D341Med (cell line): Measurements from ENCODE around the gene AP2B1.
"Not testable (repeated sequence)": the region's sequence is repeated elsewhere in the genome, so short reads cannot be mapped to it uniquely, and the experiment has no call there.

Experiments
- DNase-seq: peaks from one replicate; pipeline ENCODE4 v3.0.0; 2012; ENCODE audit warnings: low spot score

Gene AP2B1

DNA sequence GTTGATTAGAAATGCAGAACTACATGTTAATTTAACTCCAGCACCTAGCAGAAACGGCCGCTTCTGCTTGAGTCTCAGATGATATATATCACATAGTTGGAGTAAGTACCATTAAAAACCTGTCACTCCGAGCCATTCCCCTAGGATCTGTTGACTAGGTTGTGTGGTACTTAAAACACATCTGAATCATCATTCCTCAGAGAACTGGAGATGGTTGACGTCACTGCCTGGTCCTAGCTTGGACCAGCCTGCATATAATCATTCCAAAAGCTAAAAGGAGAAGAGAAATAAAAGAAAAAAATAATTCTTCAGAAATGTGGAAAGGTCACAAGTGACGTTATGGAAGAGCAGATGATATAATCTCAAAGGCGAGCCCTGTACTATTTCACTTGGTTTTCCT, 113.0 kb downstream of the AP2B1 start:
- DNase-seq = no peak

DNA sequence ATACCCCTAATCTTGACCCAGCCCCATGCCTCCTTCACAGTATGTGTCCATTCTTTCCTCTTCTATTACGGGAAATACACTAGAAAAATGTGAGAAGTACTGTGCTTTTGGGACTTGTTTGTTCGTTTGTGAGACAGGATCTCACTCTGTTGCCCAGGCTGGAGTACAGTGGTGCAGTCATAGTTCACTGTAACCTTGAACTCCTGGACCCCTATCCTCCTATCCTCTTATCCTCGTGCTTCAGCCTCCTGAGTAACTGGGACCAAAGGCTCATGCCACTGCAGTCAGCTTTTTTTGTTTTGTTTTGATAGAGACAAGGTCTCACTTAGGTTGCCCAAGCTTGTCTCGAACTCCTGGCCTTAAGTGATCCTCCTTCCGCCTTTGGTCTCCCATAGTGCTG, 114.4 kb downstream of the AP2B1 start:
- DNase-seq = no peak

DNA sequence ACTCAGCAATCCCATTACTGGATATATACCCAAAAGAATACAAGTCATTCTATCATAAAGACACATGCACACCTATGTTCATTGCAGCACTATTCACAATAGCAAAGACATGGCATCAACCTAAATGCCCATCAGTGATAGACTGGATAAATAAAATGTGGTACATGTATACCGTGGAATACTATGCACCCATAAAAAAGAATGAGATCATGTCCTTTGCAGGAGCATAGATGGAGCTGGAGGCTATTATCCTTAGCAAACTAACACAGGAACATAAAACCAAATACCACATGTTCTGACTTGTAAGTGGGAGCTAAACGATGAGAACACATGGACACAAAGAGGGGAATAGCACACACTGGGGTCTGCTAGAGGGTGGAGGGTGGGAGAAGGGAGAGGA, 116.2 kb downstream of the AP2B1 start:
- not testable (repeated sequence) for DNase-seq

DNA sequence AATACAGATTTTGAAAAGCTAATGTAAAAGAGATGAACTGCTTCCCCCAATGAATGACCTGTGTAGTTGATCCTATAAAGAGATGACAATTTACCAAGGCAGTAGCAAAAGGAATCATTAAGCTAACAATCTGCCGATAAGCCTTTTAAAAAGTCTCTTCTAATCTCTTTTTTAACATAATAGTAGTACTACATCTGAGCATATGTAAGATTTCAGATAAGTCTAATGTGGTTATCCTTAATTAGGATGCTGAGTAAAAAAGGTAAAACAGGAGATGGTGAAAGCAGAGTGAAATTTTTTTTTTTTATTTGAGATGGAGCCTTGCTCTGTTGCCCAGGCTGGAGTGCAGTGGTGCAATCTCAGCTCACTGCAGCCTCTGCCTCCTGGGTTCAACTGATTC, 118.1 kb downstream of the AP2B1 start:
- no peak for DNase-seq

DNA sequence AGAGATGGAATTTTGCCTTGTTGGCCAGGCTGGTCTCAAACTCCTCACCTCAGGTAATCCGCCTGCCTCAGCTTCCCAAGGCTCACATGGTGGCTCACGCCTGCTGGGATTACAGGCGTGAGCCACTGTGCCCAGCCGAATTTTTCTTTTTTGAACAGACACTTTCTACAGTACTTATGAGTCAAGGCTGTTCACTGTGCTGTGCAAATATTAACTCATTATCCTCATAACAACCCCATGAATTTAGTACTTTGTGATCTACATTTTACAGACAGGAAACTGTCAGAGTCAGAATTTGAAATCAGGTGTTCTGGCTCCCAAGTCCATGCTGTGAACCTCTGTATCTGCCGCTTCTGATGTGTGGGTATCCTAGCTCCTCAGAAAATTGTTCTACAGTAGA, 118.6 kb downstream of the AP2B1 start:
- no peak for DNase-seq

DNA sequence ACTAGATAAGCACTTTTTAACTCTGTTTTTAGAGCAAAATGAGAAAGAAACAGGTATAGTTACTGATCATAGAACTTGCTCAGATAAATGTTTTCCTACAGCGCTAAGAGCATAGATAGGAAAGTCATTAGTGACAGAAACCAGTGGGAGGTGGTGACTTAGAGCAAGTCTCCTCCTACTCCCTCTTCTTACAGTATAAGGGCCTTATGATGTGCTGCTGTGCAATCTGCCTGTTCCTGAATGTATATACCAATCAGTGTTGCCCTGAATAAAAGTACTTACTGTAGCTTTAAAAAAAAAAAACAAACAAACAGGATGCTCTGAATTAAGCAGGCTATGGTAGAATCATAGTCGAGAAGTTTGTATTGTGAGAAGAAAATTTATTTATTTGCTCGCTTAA, 121.0 kb downstream of the AP2B1 start:
- no peak for DNase-seq

DNA sequence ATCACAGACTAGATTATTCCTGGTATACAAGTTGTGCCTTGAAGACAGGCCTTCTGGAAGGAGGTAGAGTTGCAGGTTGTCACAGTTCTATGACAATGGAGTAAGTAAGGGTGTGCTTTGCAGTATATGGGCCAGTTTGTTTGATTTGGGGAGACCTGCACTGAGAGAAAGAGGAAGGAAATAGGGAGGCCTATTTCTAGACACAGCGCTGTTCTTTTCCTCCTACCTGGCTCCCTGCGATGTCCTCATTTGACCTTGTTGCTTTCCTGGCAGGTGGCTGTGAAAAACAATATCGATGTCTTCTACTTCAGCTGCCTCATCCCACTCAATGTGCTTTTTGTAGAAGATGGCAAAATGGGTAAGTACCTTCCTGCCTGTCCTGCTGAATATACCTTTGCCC, 121.8 kb downstream of the AP2B1 start:
- DNase-seq = no peak

DNA sequence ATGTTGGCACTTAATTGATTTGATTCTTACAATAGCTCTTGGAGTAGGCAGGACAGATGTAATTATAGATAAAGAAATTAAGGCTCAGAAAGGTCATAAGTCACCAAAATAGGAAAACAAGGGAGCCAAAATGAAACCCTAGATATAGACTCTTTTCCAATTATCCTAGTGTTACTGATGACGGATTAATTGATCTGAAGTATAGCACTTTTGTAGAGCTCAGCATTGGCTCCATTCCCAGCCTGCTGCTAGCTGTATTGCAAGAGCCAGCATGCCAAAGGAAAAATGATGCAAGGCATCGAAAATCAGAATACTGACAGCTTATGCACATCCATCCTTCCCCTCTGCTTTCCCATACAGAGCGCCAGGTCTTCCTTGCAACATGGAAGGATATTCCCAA, 122.8 kb downstream of the AP2B1 start:
- no peak for DNase-seq

DNA sequence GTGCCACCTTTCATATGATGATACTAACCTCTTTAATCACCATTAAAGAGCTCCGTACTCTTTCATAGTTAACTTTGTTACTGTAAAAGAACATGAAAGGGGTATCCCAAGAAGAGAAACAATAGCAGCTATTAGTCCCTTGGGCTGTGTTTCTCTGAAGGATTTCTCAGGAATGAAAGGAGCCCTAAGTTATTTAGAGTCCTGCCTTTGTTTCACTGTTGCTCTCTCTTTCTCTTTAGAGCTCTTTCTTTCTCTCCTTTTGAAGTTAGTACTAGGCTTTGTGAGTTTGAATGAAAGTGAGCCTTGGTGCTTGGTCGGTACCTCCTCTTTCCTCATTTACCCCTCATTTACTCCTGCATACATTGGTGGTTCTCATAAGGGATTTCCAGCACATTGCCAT, 123.8 kb downstream of the AP2B1 start:
- no peak for DNase-seq

DNA sequence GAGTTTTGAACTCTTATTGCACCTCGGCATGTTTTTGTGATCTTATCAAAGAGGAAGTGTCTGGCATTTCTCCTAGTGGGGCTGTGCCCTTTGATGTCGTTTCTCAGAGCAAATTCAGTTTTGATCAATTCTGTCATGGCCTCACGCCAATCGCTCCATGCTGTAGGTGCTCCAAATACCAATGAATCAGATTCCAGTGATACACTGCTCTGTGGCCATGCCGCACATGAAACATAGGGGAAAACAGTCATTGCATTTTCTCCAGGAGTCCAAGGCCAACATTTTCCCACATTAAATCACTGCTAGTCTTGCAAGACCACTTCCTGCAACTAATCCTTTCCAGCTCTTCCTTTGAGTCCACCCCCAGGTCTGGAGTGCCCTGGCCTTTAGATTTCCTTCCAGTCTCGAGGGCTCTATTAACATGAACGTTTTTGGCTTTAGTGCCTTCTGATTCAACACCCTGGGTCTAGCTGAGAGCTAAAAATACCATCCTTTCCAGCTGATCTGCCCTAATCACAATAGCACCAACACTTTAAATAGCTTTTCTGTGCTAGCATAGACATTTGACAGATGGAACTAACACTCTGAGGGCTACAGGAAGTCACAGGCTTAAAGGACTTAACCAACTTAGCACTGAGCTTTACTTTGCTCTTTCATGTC, 126.1 kb downstream of the AP2B1 start:
- DNase-seq = peak; percentile 58

DNA sequence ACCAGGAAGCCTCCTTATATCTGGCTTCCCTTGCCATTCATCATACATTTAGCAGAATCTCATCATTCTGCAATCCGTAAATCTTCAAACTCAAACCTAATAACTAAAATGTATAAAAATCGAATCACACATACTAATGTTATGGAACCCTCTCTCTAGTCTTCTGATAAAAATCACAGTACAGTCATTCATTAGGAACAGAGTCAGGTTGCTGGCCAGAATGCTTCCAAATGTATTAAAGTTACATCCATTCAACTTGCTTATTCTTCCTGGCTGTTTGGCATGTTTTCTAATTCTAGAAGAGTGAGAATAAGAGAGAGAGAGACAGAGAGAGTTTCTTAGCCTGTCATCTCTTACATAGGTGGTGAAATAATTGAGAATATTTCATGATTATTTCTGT, 127.9 kb downstream of the AP2B1 start:
- DNase-seq = no peak

DNA sequence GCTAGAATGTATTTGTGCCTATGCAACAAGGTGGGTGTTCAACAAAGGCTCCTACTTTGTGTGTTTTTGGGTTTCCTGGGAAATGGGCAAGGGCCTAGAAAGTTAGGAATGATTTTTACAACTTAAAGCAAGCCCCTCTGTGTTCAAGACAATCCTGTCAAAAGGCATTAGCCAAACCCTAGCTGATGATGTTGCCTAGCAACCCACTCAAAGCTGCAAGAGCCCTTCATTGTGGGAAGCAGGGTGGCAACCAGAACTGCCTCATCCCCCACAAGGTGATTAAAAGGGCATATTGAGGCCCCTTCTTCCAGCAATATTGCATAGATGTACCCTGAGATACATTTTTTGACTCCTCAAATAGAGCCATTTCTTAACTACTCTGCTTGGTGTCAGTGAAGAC, 128.3 kb downstream of the AP2B1 start:
- peak; percentile 62 for DNase-seq

DNA sequence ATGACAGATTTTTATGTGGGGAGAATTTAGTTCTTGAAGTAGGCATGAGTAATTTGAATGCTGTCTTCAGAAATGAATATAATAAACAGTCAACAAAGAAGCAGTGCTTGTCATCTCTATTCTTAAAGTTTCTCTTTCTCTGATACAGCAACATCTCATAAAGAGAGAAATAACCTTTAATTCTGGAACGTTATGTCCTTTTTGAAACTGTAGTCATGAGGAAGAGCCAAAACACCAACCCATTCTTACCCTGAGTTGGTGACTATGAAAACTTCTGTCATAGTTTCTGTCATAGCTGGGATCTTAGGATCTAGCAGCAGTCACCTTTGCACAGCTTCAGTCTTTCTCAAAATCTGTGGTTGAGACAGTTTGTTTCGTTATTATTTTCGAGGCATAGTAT, 129.1 kb downstream of the AP2B1 start:
- no peak for DNase-seq

DNA sequence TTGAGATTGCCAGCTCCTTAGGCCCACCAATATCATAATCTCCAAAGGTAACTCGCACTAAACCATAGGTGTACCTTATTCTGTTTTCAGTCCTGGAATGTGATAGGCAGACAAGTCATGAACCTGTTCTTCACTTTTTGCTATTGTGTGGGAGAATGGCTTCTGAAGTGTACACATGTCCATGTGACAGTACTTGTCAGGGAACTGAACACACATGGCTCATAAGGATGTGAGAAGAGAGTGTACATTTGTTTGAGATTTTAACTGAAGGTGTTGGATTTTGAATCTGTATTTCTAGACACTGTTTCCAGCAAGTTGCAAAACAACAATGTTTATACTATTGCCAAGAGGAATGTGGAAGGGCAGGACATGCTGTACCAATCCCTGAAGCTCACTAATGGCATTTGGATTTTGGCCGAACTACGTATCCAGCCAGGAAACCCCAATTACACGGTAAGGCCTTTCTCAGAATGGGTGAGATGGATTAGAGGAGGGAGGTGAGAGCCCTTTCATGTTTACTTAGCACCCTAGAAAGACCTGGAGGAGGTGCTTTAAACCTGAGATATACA, 129.9 kb downstream of the AP2B1 start:
- no peak for DNase-seq

DNA sequence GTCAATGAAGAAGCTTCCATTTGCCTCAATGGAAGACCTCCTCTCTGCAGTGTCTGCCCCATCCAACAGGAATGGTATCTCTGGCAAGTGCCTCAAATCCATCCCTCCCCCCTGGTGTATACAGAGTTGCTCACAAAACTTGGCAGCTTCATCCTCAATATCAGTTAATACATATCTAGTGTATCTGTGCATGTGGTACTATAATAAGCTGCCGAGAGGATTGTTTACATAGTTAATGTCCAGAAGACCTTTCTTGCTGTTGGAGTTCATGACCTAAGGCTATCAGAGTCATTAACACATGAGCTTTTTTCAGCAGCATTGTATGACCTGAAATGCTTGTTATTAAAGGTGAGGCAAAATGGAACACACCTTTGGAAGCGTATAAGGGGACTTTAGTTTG, 130.4 kb downstream of the AP2B1 start:
- no peak for DNase-seq

DNA sequence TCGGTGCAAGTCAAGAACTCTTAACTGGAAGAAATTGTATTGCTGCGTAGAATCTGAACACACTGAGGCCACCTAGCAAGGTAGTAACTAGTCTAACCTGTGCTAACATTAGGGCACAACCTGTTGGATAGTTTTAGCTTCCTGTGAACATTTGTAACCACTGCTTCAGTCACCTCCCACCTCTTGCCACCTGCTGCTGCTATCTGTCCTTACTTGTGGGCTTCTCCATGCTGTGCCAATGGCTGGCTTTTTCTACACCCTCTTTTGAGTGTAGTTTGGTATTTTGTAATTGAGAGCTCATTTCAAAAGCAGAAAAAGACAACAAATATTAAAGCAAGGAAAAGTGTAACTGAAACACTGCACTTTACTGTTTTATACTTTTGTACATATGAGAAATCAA, 136.6 kb downstream of the AP2B1 start:
- no peak for DNase-seq

DNA sequence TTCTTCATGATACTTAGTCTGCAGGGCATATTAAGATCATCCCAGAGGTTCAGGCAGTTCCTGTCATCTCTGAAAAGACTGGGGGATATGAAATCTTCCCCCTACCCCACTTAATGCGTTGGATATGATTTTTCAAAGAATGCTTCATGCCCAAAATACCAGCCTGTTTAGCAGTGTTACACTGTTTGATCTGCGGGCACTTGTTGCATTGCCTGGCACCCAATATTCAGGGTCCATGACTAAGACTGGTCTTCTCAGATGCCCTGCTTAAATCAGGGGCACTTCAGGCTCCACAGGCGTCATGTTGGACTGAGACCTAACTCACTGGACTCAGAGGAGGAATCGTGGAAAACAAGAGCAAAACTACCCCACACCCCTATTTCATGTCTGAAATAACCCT, 137.9 kb downstream of the AP2B1 start:
- DNase-seq = no peak

DNA sequence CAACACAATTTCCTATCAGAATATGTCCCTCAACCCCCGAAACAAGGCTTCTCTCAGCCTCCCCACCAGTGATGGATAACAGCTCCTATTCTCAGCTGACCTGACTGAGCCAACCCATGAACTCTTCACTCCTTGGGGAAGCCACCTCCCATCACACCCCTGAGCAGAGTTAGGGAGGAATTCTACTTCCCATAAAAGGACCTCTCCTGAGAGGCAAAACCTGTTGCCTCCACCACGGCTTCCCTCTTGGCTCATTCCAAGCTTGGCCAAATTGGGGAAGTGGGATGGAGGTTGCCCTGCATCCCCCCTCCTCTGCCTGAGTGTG, 138.6 kb downstream of the AP2B1 start:
- DNase-seq = no peak

DNA sequence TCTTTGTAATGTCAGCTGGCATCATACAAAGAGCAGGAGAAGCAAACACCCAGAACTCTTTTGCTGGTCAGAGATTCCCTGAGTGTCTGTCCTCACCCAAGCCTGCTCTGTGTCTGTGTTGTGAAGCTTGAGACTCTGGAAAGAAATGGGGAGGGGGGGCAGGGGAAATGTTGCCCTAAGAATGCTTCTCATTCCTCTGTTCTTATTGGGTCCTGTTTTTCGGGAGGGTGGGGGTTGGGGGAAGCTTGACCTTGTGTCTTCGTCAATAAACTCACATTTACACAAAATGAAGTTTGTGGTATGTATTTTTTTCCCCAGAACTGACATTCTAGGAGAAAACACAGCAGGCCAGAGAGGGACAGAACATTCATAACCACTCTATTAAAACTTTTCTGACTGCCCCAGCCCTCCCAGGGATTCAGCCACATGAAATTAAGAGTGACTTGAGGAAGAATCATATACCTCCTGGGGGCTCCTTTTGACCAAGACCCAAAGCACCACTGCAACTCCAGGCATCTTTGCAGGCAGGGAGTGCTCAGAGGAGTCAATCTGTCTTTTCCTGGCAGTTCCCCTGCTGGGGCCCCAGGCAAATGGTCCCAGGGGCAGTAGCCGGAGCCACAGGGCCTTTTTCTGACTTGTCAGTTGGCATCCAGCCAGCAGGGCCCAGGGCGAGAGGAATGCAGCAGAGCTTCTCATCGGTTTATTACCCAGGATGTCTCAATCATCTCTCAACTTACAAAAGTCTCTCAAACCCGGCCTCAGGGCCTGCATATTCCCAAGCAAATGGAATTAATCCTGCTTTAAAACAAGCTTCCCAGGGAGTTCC, 139.2 kb downstream of the AP2B1 start:
- no peak for DNase-seq

DNA sequence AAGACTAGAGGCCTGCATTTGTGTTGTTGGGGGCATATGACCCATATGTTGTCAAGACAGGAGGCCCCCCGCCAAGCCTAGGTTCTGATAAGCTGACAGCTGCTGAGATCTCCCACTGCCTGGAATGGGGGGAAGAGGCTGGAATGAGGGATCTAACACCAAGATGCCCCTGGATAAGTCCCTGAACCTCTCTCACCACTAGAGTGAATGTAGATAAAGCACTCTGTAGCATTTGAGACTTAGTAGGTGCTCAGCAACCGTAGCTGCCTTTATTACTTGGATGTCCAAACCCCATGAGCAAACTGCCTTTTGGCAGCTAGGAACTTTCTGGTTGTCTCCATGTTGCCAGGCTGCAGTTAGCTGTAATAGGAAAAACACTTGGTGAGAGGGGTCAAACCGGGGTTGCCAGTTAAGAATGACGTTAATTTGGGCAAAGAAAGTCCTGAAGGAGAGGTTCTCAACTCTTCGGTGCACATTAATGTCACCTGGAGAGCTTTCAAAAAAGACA, 139.9 kb downstream of the AP2B1 start:
- DNase-seq = no peak

DNA sequence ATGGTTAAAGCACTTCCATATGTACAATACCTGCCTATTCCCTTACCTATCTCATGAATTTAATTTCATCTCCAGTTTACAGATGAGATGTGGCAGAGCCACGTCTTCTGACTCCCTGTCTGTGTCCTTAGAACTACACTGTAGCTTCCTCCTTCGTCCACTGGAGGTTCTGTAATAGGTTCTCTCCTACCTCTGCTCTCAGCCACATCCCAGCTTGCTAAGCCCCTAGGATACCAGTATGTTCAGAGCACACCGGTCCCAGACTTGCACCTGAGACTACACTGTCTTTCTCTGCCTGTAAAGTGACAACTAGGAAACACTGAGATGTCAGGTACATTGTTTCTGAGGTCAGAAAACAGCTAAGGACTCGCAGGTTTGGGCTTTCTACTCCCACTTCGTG, 140.5 kb downstream of the AP2B1 start:
- DNase-seq = no peak

DNA sequence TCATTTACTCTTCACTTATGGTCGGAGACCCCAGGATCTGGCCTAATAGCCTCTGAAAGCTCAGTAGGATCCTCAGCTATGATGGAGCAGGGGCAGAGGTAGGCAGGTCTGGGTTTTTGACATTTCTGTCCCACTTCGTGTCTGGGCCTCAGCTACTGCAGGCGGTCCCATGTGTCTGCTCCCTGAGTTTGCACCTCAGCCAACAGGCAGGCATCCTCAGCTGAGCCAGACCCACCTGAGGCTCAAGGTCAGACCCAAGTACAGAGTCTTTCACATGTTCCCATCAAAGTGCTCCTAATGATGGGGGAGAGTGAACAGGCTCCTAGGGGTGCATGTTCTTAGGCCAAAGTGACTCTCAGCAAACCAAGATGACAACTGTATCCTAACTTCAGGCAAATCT, 141.4 kb downstream of the AP2B1 start:
- DNase-seq = no peak

DNA sequence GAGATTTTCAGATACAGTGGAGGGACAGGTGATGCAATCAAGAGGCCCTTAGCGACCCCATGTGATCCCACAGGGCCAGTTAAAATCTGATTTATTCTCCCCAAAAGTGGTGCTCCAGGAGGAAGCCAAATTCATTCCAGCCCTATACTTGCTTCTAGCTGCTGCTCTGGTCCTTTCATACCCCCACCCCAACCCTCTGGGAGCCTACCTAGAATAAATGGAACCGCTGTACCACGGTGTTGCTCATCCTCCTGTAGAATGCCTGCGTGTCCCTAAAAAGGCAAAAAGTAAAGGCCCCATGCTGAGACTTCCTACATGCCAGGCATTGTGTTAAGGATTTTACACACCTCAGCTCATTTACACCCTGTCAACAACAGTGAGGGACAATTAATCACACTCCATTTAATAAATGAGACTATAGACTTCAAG, 142.3 kb downstream of the AP2B1 start:
- no peak for DNase-seq
